HCT116 (cell line): ENCODE measurements around the gene RLN3. TPM values are rescaled to one million over a fixed set of nuclear protein-coding genes. Genes with fewer than 3 reads are reported as not detected.
"Not testable (repeated sequence)": the region's sequence is repeated elsewhere in the genome, so short reads cannot be mapped to it uniquely, and the experiment has no call there.

Source experiments
- ATAC-seq: fragments of 200-7000 bp; cut with Tn5 transposase; 2 replicates; pipeline ENCODE4 v1.9.1; 2020; ENCODE audit warnings: mild to moderate bottlenecking, moderate library complexity
- BruUV-seq: library from RNA; stranded (reverse); fragments of 400-500 nt; replicated peaks from 2 replicates; lab custom pipeline; 2021; lab: Mats Ljungman, UMichigan
- CTCF ChIA-PET: fragments of 300-600 bp; sonication (Branson Sonifier 250); formaldehyde crosslinking; loops from one replicate; lab custom pipeline; 2021; ENCODE audit warnings: antibody characterized with exemption; lab: Charles Lee
- POLR2A ChIA-PET: fragments of 300-600, 350-600 bp; sonication (Branson Sonifier 250); formaldehyde crosslinking; loops from one replicate; lab custom pipeline; 2021; ENCODE audit warnings: antibody characterized with exemption; lab: Charles Lee
- RAD21 ChIA-PET, 2 experiments: fragments of 300-600 bp; sonication (Branson Sonifier 250); formaldehyde crosslinking; loops; one replicate each; lab custom pipeline; 2023; ENCODE audit warnings: low total read pairs in 2 of 2; ENCODE audit not compliant: uncharacterized antibody in 2 of 2, unreplicated experiment in 2 of 2, low non-redundant PET in 1 of 2; lab: Charles Lee
- DNase-seq: peaks from one replicate; pipeline ENCODE4 v3.0.0-alpha.2; 2010; ENCODE audit warnings: low read depth, low spot score
- H2AFZ ChIP-seq: fragments of 200-600 bp; shearing (Covaris generic), sonication (generic); 2 replicates; pipeline ENCODE4 v1.6.1; 2017; ENCODE audit warnings: low read depth, mixed run types, mixed read lengths, antibody characterized with exemption, low read length; ENCODE audit not compliant: poor library complexity, severe bottlenecking
- H3K27ac ChIP-seq: 2 replicates; pipeline ENCODE4 v1.5.1; 2012; ENCODE audit warnings: low read depth, low read length
- H3K27me3 ChIP-seq: fragments of 200-600 bp; sonication (generic); 2 replicates; pipeline ENCODE4 v1.6.1; 2016; ENCODE audit warnings: mixed run types, low read length, mixed read lengths; ENCODE audit not compliant: insufficient read depth
- H3K36me3 ChIP-seq, 2 experiments: fragments of 200-500 bp in 1 of 2; fragments of 200-600 bp in 1 of 2; sonication (Bioruptor generic) in 1 of 2; sonication (generic) in 1 of 2; 2 replicates each; pipeline versions ENCODE4 v1.5.1 to v1.6.1; 2014 to 2016; ENCODE audit warnings: low read length in 2 of 2, inconsistent platforms in 1 of 2, mixed read lengths in 1 of 2, mixed run types in 1 of 2; ENCODE audit not compliant: insufficient read depth in 2 of 2, control insufficient read depth in 1 of 2
- H3K4me1 ChIP-seq, 2 experiments: fragments of 200-600 bp in 1 of 2; sonication (generic) in 1 of 2; 2 replicates each; pipeline versions ENCODE4 v1.5.1 to v1.6.1; 2012 to 2017; ENCODE audit warnings: low read length in 2 of 2, inconsistent platforms in 1 of 2, mild to moderate bottlenecking in 1 of 2, mixed read lengths in 1 of 2, mixed run types in 1 of 2, moderate library complexity in 1 of 2; ENCODE audit not compliant: insufficient read depth in 2 of 2, control insufficient read depth in 1 of 2
- H3K4me2 ChIP-seq: fragments of 200-600 bp; sonication (generic); 2 replicates; pipeline ENCODE4 v1.6.1; 2017; ENCODE audit warnings: mixed run types, low read length, mixed read lengths
- H3K4me3 ChIP-seq, 2 experiments: fragments of 200-600 bp in 1 of 2; sonication (generic) in 1 of 2; replicated peaks in 1 of 2; 2 replicates each; pipeline ENCODE4 v1.5.1; 2011 to 2016; ENCODE audit warnings: low read length in 2 of 2, control low read depth in 1 of 2, low read depth in 1 of 2, mild to moderate bottlenecking in 1 of 2, mixed read lengths in 1 of 2, mixed run types in 1 of 2
- H3K79me2 ChIP-seq: fragments of 200-600 bp; sonication (generic); 2 replicates; pipeline ENCODE4 v1.6.1; 2017; ENCODE audit warnings: mild to moderate bottlenecking, mixed run types, low read length, moderate library complexity, mixed read lengths; ENCODE audit not compliant: insufficient read depth
- H3K9ac ChIP-seq: fragments of 200-600 bp; sonication (generic); 2 replicates; pipeline ENCODE4 v1.6.1; 2016; ENCODE audit warnings: low read length, mixed read lengths
- H3K9me2 ChIP-seq: fragments of 200-600 bp; sonication (generic), shearing (Covaris generic); 2 replicates; pipeline ENCODE4 v1.6.1; 2017; ENCODE audit warnings: mixed run types, mild to moderate bottlenecking, moderate library complexity; ENCODE audit not compliant: insufficient read depth
- H3K9me3 ChIP-seq, 2 experiments: fragments of 200-500 bp in 1 of 2; fragments of 200-600 bp in 1 of 2; sonication (Bioruptor generic) in 1 of 2; sonication (generic) in 1 of 2; 2 replicates each; pipeline ENCODE4 v1.6.1; 2014 to 2017; ENCODE audit warnings: low read length in 2 of 2, mixed read lengths in 2 of 2, inconsistent platforms in 1 of 2, low read depth in 1 of 2, mild to moderate bottlenecking in 1 of 2, mixed run types in 1 of 2, moderate library complexity in 1 of 2; ENCODE audit not compliant: control insufficient read depth in 1 of 2, insufficient read depth in 1 of 2
- H4K20me1 ChIP-seq: fragments of 200-600 bp; sonication (generic), shearing (Covaris generic); 2 replicates; pipeline ENCODE4 v1.6.1; 2017; ENCODE audit warnings: mixed run types, mild to moderate bottlenecking, moderate library complexity; ENCODE audit not compliant: insufficient read depth
- CBX3 ChIP-seq: IDR thresholded peaks from 2 replicates; pipeline ENCODE4 v1.6.1; 2012; ENCODE audit warnings: low read depth
- CEBPB ChIP-seq: IDR thresholded peaks from 2 replicates; pipeline ENCODE4 v1.6.1; 2012; ENCODE audit warnings: low read depth
- EGR1 ChIP-seq: IDR thresholded peaks from 2 replicates; pipeline ENCODE4 v1.6.1; 2012; ENCODE audit warnings: low read depth
- ELF1 ChIP-seq: IDR thresholded peaks from 2 replicates; pipeline ENCODE4 v1.6.1; 2012; ENCODE audit warnings: low read depth, borderline replicate concordance
- EZH2 ChIP-seq: fragments of 200-600 bp; sonication (generic); IDR thresholded peaks from 2 replicates; pipeline ENCODE4 v1.6.1; 2017; ENCODE audit warnings: antibody characterized with exemption, mixed run types
- EZH2phosphoT487 ChIP-seq: fragments of 200-600 bp; IDR thresholded peaks from 2 replicates; pipeline ENCODE4 v1.6.1; 2018; ENCODE audit warnings: antibody characterized with exemption, borderline replicate concordance
- FOSL1 ChIP-seq: IDR thresholded peaks from 2 replicates; pipeline ENCODE4 v1.6.1; 2012; ENCODE audit warnings: low read depth
- JUND ChIP-seq: IDR thresholded peaks from 2 replicates; pipeline ENCODE4 v1.6.1; 2012
- POLR2A ChIP-seq: IDR thresholded peaks from 2 replicates; pipeline ENCODE4 v1.7.0; 2011; ENCODE audit warnings: borderline replicate concordance; ENCODE audit not compliant: insufficient read depth, insufficient read length; ENCODE audit errors: extremely low read depth
- RAD21 ChIP-seq: IDR thresholded peaks from 2 replicates; pipeline ENCODE4 v1.6.1; 2012; ENCODE audit warnings: low read depth, mild to moderate bottlenecking
- SP1 ChIP-seq: IDR thresholded peaks from 2 replicates; pipeline ENCODE4 v1.6.1; 2012; ENCODE audit warnings: low read depth
- SRF ChIP-seq: IDR thresholded peaks from 2 replicates; pipeline ENCODE4 v1.6.1; 2012; ENCODE audit warnings: low read depth
- TCF7L2 ChIP-seq: IDR thresholded peaks from 2 replicates; pipeline ENCODE4 v1.7.0; 2011; ENCODE audit warnings: borderline replicate concordance, inconsistent platforms; ENCODE audit not compliant: insufficient read depth, insufficient read length; ENCODE audit errors: extremely low read depth
- YY1 ChIP-seq: IDR thresholded peaks from 2 replicates; pipeline ENCODE4 v1.6.1; 2011; ENCODE audit warnings: low read length, low read depth, moderate library complexity, mild to moderate bottlenecking; ENCODE audit not compliant: insufficient replicate concordance; ENCODE audit errors: extremely low read depth
- ZFX ChIP-seq: fragments of 450-650 bp; IDR thresholded peaks from 2 replicates; pipeline ENCODE4 v1.6.1; 2017
- ZNF274 ChIP-seq: fragments of 200-500 bp; sonication (Bioruptor generic); IDR thresholded peaks from 2 replicates; pipeline ENCODE4 v1.6.1; 2014; ENCODE audit warnings: mild to moderate bottlenecking, low read depth, low read length, inconsistent platforms
- intact Hi-C: fragments of 100-400 bp; cut with micrococcal nuclease; formaldehyde crosslinking; loops from 2 replicates; pipeline ENCODE4 v1.10.0; 2022
- total RNA-seq: library from RNA; stranded (reverse); gene quantifications from one replicate; pipeline ENCODE4 v1.2.1, GENCODE V29; 2021; ENCODE audit not compliant: unreplicated experiment
- TF ChIP-seq, protein P1 (sequence below): IDR thresholded peaks from 2 replicates; pipeline ENCODE4 v1.6.1; 2012
- TF ChIP-seq, protein P2 (sequence below): IDR thresholded peaks from 2 replicates; pipeline ENCODE4 v1.6.1; 2012
- TF ChIP-seq, protein P3 (sequence below): IDR thresholded peaks from 2 replicates; pipeline ENCODE4 v1.6.1; 2012; ENCODE audit warnings: low read depth

Gene RLN3
- total RNA-seq, 1 experiment from 2014 or later = not detected

DNA sequence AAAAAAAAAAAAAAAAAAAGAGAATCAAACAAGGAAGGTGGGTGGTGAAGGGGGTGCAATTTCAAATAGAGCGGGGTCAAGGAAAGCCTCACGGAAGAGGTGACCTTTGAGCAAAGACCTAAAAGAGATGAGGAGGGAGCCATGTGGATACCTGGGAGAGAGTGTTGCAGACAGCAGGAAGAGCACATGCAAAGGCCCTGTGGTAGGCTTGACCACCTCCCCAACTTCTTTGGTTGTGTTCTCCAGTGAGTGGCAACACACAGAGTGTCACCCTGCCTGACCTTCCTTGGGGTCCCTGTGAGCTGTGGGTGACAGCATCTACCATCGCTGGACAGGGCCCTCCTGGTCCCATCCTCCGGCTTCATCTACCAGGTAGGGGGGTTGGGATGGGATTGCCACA lies 22.6 kb downstream of the RLN3 start:
- Histone ChIP-seq H3K4me2 (no peak overlapping the region), H3K27ac (no peak overlapping the region), H4K20me1 (no peaks in the 10 kb centered on the region), H3K36me3 (peaks cover 0 to 6% of the 10 kb centered on the region in 2 experiments; a peak in 2 of 4 replicates), H3K27me3 (no peaks in the 10 kb centered on the region), H3K4me1 (no peaks in the 10 kb centered on the region), H3K9me3 (no peaks in the 10 kb centered on the region), H3K9ac (no peak overlapping the region), H3K4me3 (no peak overlapping the region), H2AFZ (no peak overlapping the region), H3K9me2 (no peaks in the 10 kb centered on the region), H3K79me2 (no peaks in the 10 kb centered on the region)
- ChIA-PET CTCF (no interaction called here), POLR2A (no interaction called here), RAD21 (no interaction called here)
- no peak for ATAC-seq
- intact Hi-C loops = no loop called here
- DNase-seq = no peak
- TF ChIP-seq SRF (no peak), TCF7L2 (no peak), ELF1 (no peak), ZNF274 (no peak), EGR1 (no peak), POLR2A (no peak), YY1 (no peak), JUND (no peak), RAD21 (no peak), CBX3 (no peak), EZH2phosphoT487 (no peak), EZH2 (no peak), CEBPB (no peak), SP1 (no peak), ZFX (no peak), FOSL1 (no peak)
- TF ChIP-seq, protein P1, sequence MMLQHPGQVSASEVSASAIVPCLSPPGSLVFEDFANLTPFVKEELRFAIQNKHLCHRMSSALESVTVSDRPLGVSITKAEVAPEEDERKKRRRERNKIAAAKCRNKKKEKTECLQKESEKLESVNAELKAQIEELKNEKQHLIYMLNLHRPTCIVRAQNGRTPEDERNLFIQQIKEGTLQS = no peak
- TF ChIP-seq, protein P2, sequence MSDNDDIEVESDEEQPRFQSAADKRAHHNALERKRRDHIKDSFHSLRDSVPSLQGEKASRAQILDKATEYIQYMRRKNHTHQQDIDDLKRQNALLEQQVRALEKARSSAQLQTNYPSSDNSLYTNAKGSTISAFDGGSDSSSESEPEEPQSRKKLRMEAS = no peak
- TF ChIP-seq, protein P3, sequence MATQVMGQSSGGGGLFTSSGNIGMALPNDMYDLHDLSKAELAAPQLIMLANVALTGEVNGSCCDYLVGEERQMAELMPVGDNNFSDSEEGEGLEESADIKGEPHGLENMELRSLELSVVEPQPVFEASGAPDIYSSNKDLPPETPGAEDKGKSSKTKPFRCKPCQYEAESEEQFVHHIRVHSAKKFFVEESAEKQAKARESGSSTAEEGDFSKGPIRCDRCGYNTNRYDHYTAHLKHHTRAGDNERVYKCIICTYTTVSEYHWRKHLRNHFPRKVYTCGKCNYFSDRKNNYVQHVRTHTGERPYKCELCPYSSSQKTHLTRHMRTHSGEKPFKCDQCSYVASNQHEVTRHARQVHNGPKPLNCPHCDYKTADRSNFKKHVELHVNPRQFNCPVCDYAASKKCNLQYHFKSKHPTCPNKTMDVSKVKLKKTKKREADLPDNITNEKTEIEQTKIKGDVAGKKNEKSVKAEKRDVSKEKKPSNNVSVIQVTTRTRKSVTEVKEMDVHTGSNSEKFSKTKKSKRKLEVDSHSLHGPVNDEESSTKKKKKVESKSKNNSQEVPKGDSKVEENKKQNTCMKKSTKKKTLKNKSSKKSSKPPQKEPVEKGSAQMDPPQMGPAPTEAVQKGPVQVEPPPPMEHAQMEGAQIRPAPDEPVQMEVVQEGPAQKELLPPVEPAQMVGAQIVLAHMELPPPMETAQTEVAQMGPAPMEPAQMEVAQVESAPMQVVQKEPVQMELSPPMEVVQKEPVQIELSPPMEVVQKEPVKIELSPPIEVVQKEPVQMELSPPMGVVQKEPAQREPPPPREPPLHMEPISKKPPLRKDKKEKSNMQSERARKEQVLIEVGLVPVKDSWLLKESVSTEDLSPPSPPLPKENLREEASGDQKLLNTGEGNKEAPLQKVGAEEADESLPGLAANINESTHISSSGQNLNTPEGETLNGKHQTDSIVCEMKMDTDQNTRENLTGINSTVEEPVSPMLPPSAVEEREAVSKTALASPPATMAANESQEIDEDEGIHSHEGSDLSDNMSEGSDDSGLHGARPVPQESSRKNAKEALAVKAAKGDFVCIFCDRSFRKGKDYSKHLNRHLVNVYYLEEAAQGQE = no peak
- no TSS peak for BruUV-seq

DNA sequence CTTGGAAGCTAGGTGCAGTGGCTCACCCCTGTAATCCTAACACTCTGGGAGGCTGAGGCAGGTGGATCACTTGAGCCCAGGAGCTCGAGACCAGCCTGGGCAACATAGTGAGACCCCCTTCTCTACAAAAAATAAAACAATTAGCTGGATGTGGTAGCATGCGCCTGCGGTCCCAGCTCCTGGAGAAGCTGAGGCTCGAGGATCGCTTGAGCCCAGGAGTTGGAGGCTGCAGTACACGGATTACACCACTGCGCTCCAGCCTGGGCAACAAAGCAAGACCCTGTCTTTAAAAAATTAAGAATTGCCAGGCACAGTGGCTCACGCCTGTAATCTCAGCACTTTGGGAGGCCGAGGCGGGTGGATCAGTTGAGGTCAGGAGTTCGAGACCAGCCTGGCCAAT lies 23.0 kb downstream of the RLN3 start:
- H3K4me2 ChIP-seq, H3K79me2 ChIP-seq, intact Hi-C loops, POLR2A ChIA-PET, H3K9me3 ChIP-seq, H3K4me3 ChIP-seq, H3K9me2 ChIP-seq, H4K20me1 ChIP-seq, H3K27ac ChIP-seq, BruUV-seq, H3K27me3 ChIP-seq, H3K36me3 ChIP-seq, RAD21 ChIA-PET, H3K4me1 ChIP-seq, H2AFZ ChIP-seq, DNase-seq, H3K9ac ChIP-seq: not testable (repeated sequence)
- ATAC-seq = 0 out of 2 replicates have a peak, but pooled peaks have one; percentile 30
- CTCF ChIA-PET = interaction anchor here (1.3 kb wide), 1 partner anchor 9 kb away, joined by 6 read pairs; no protein-coding TSS in a partner anchor
